Measurements from ENCODE around the gene SEC23IP. TPM values are rescaled to one million over a fixed set of nuclear protein-coding genes. Genes with fewer than 3 reads are reported as not detected.

SEC23IP gene
- total RNA-seq (23.0 TPM), polyA plus RNA-seq (ENCODE audit: insufficient read depth in 1 of 8, insufficient read length in 8 of 8, low replicate concordance in 1 of 8) (10 to 100 TPM; 28.4 to 50.0 (median 41.5) TPM)
- long read RNA-seq, donor 1 = 0 reads
- long read RNA-seq, donor 2, full-length matches to known transcripts = 1 of 1 reads
- long read RNA-seq, donor 2, partial matches to known transcripts = 0 of 1 reads
- long read RNA-seq, donor 2, other reads (novel, unspliced or antisense) = 0 of 1 reads
- long read RNA-seq, donor 3, partial matches to known transcripts = 8 of 8 reads
- long read RNA-seq, donor 3, other reads (novel, unspliced or antisense) = 0 of 8 reads
- long read RNA-seq, donor 4 = 0 reads
- long read RNA-seq, donor 5, full-length matches to known transcripts = 4 of 36 reads
- long read RNA-seq, donor 5, partial matches to known transcripts = 32 of 36 reads
- long read RNA-seq, donor 5, other reads (novel, unspliced or antisense) = 0 of 36 reads
- long read RNA-seq, donor 6, full-length matches to known transcripts = 2 of 2 reads
- long read RNA-seq, donor 6, partial matches to known transcripts = 0 of 2 reads
- long read RNA-seq, donor 6, other reads (novel, unspliced or antisense) = 0 of 2 reads
- long read RNA-seq, donor 7, partial matches to known transcripts = 6 of 7 reads
- long read RNA-seq, donor 7, other reads (novel, unspliced or antisense) = 0 of 7 reads
- long read RNA-seq, donor 8, full-length matches to known transcripts = 2 of 2 reads
- long read RNA-seq, donor 8, partial matches to known transcripts = 0 of 2 reads
- long read RNA-seq, donor 8, other reads (novel, unspliced or antisense) = 0 of 2 reads
- long read RNA-seq, donor 9, partial matches to known transcripts = 6 of 6 reads
- long read RNA-seq, donor 9, other reads (novel, unspliced or antisense) = 0 of 6 reads
- long read RNA-seq, donor 10, full-length matches to known transcripts = 3 of 8 reads
- long read RNA-seq, donor 10, partial matches to known transcripts = 5 of 8 reads
- long read RNA-seq, donor 10, other reads (novel, unspliced or antisense) = 0 of 8 reads
- long read RNA-seq, donor 11, partial matches to known transcripts = 5 of 5 reads
- long read RNA-seq, donor 11, other reads (novel, unspliced or antisense) = 0 of 5 reads

GRCh38 chr10:119892188-119893065 is at the start of gene SEC23IP:
Gene SEC23IP (plus strand): TSS chr10:119892730. CDS start chr10:119892783, 53 bp downstream.
- Histone ChIP-seq H3K36me3 (ENCODE audit: control insufficient read depth, insufficient read depth, low read length) (peaks cover 10% of the 10 kb centered on the region), H3K4me1 (ENCODE audit: control insufficient read depth, insufficient read depth, low read length) (peaks cover 17% of the 10 kb centered on the region), H3K4me3 (ENCODE audit: low read length) (peak within 1 kb of the TSS; percentile 99), H3K27me3 (ENCODE audit: control insufficient read depth, insufficient read depth, low read length) (no peaks in the 10 kb centered on the region), H3K9me3 (replicated peaks; ENCODE audit: control insufficient read depth, low read depth, low read length) (no peaks in the 10 kb centered on the region), H3K27ac (ENCODE audit: low read length) (peak within 1 kb of the TSS; percentile 86)
- under 1% methylated on average over 48 of the region's 61 CpGs for WGBS (ENCODE audit: insufficient coverage)
- DNase-seq = peak; percentile 99

- H3K36me3 ChIP-seq (ENCODE audit: control insufficient read depth, insufficient read depth, low read length) = peaks cover 46% of the 10 kb centered on the region
- no peaks in the 10 kb centered on the region for H3K9me3 ChIP-seq (replicated peaks; ENCODE audit: control insufficient read depth, low read depth, low read length)
- no peak overlapping the region for H3K4me3 ChIP-seq (ENCODE audit: low read length)
- WGBS (ENCODE audit: insufficient coverage) = no CpG with 5 or more reads among the region's 1 CpG
- no peak overlapping the region for H3K27ac ChIP-seq (ENCODE audit: low read length)
- H3K4me1 ChIP-seq (ENCODE audit: control insufficient read depth, insufficient read depth, low read length) = no peaks in the 10 kb centered on the region
- no peak for DNase-seq
- H3K27me3 ChIP-seq (ENCODE audit: control insufficient read depth, insufficient read depth, low read length) = no peaks in the 10 kb centered on the region
Measured at GRCh38 chr10:119845656-119846055, 46.9 kb upstream of the SEC23IP start.

- peaks cover 48% of the 10 kb centered on the region for H3K36me3 ChIP-seq (ENCODE audit: control insufficient read depth, insufficient read depth, low read length)
- no peak for DNase-seq
Measured at GRCh38 chr10:119849031-119849789, 43.3 kb upstream of the SEC23IP start.

GRCh38 chr10:119849944-119850343 is 42.6 kb upstream of the SEC23IP start:
- Histone ChIP-seq H3K9me3 (replicated peaks; ENCODE audit: control insufficient read depth, low read depth, low read length) (no peaks in the 10 kb centered on the region), H3K4me3 (ENCODE audit: low read length) (no peak overlapping the region), H3K27ac (ENCODE audit: low read length) (no peak overlapping the region), H3K4me1 (ENCODE audit: control insufficient read depth, insufficient read depth, low read length) (peaks cover 8% of the 10 kb centered on the region), H3K36me3 (ENCODE audit: control insufficient read depth, insufficient read depth, low read length) (peaks cover 44% of the 10 kb centered on the region), H3K27me3 (ENCODE audit: control insufficient read depth, insufficient read depth, low read length) (no peaks in the 10 kb centered on the region)
- DNase-seq = no peak
- 100% methylated on average over 1 of the region's 3 CpGs for WGBS (ENCODE audit: insufficient coverage)

More at GRCh38 chr10:119849031-119849789, 43.3 kb upstream of the SEC23IP start:
- Histone ChIP-seq H3K4me1 (ENCODE audit: control insufficient read depth, insufficient read depth, low read length) (peaks cover 8% of the 10 kb centered on the region), H3K27me3 (ENCODE audit: control insufficient read depth, insufficient read depth, low read length) (no peaks in the 10 kb centered on the region), H3K27ac (ENCODE audit: low read length) (no peak overlapping the region), H3K9me3 (replicated peaks; ENCODE audit: control insufficient read depth, low read depth, low read length) (no peaks in the 10 kb centered on the region), H3K4me3 (ENCODE audit: low read length) (no peak overlapping the region)
- 92% methylated on average over 3 of the region's 6 CpGs for WGBS (ENCODE audit: insufficient coverage)

- no peak overlapping the region for H3K27ac ChIP-seq (ENCODE audit: low read length)
- H3K36me3 ChIP-seq (ENCODE audit: control insufficient read depth, insufficient read depth, low read length) = peaks cover 43% of the 10 kb centered on the region
- H3K4me3 ChIP-seq (ENCODE audit: low read length) = no peak overlapping the region
- H3K9me3 ChIP-seq (replicated peaks; ENCODE audit: control insufficient read depth, low read depth, low read length) = no peaks in the 10 kb centered on the region
- no peaks in the 10 kb centered on the region for H3K27me3 ChIP-seq (ENCODE audit: control insufficient read depth, insufficient read depth, low read length)
- H3K4me1 ChIP-seq (ENCODE audit: control insufficient read depth, insufficient read depth, low read length) = peaks cover 8% of the 10 kb centered on the region
- 100% methylated on average over 1 of the region's 6 CpGs for WGBS (ENCODE audit: insufficient coverage)
- no peak for DNase-seq
Measured at GRCh38 chr10:119852277-119852676, 40.3 kb upstream of the SEC23IP start.

- WGBS (ENCODE audit: insufficient coverage) = no CpG with 5 or more reads among the region's 6 CpGs
- no peaks in the 10 kb centered on the region for H3K27me3 ChIP-seq (ENCODE audit: control insufficient read depth, insufficient read depth, low read length)
- no peak for DNase-seq
- H3K27ac ChIP-seq (ENCODE audit: low read length) = no peak overlapping the region
- no peak overlapping the region for H3K4me3 ChIP-seq (ENCODE audit: low read length)
- peaks cover 43% of the 10 kb centered on the region for H3K36me3 ChIP-seq (ENCODE audit: control insufficient read depth, insufficient read depth, low read length)
- peaks cover 8% of the 10 kb centered on the region for H3K4me1 ChIP-seq (ENCODE audit: control insufficient read depth, insufficient read depth, low read length)
- H3K9me3 ChIP-seq (replicated peaks; ENCODE audit: control insufficient read depth, low read depth, low read length) = no peaks in the 10 kb centered on the region
Measured at GRCh38 chr10:119852822-119853221, 39.7 kb upstream of the SEC23IP start.

GRCh38 chr10:119853574-119853973 is 39.0 kb upstream of the SEC23IP start:
- Histone ChIP-seq H3K27me3 (ENCODE audit: control insufficient read depth, insufficient read depth, low read length) (no peaks in the 10 kb centered on the region), H3K36me3 (ENCODE audit: control insufficient read depth, insufficient read depth, low read length) (peaks cover 43% of the 10 kb centered on the region), H3K9me3 (replicated peaks; ENCODE audit: control insufficient read depth, low read depth, low read length) (no peaks in the 10 kb centered on the region), H3K4me1 (ENCODE audit: control insufficient read depth, insufficient read depth, low read length) (peaks cover 8% of the 10 kb centered on the region), H3K4me3 (ENCODE audit: low read length) (no peak overlapping the region), H3K27ac (ENCODE audit: low read length) (no peak overlapping the region)
- 38% methylated on average over 1 of the region's 1 CpG for WGBS (ENCODE audit: insufficient coverage)
- DNase-seq = peak; percentile 44

GRCh38 chr10:119858063-119858462 is 34.5 kb upstream of the SEC23IP start:
- peaks cover 8% of the 10 kb centered on the region for H3K4me1 ChIP-seq (ENCODE audit: control insufficient read depth, insufficient read depth, low read length)
- H3K4me3 ChIP-seq (ENCODE audit: low read length) = no peak overlapping the region
- H3K9me3 ChIP-seq (replicated peaks; ENCODE audit: control insufficient read depth, low read depth, low read length) = no peaks in the 10 kb centered on the region
- no peaks in the 10 kb centered on the region for H3K27me3 ChIP-seq (ENCODE audit: control insufficient read depth, insufficient read depth, low read length)
- peaks cover 19% of the 10 kb centered on the region for H3K36me3 ChIP-seq (ENCODE audit: control insufficient read depth, insufficient read depth, low read length)
- no peak for DNase-seq
- no CpG with 5 or more reads among the region's 1 CpG for WGBS (ENCODE audit: insufficient coverage)
- no peak overlapping the region for H3K27ac ChIP-seq (ENCODE audit: low read length)
